Keratinocyte (primary cell): ENCODE data around the gene OR2S2. TPM values are rescaled to one million over a fixed set of nuclear protein-coding genes. Genes with fewer than 3 reads are reported as not detected.

Experiments
- DNase-seq: peaks from one replicate; pipeline ENCODE4 v3.0.0-alpha.2; 2011; ENCODE audit warnings: low read depth, missing footprints, low spot score
- FAIRE-seq: peaks from 2 replicates; lab custom pipeline; 2011; peaks lifted over from hg19 to GRCh38; lab: Jason Lieb, UNC
- H2AFZ ChIP-seq: 2 replicates; pipeline ENCODE4 v1.6.0; 2012; ENCODE audit warnings: low read length, control low read depth, inconsistent platforms; ENCODE audit not compliant: control insufficient read depth
- H3K27ac ChIP-seq: 2 replicates; pipeline ENCODE4 v1.5.1; 2011; ENCODE audit warnings: low read length; ENCODE audit not compliant: control insufficient read depth, insufficient read depth
- H3K27me3 ChIP-seq: 3 replicates; pipeline ENCODE4 v1.6.0; 2011; ENCODE audit warnings: low read length; ENCODE audit not compliant: control insufficient read depth, insufficient read depth; ENCODE audit errors: extremely low read depth
- H3K36me3 ChIP-seq, 2 experiments: 2 replicates in 1 of 2; 3 replicates in 1 of 2; pipeline ENCODE4 v1.5.1; 2011; ENCODE audit warnings: low read length in 2 of 2, mild to moderate bottlenecking in 1 of 2; ENCODE audit not compliant: control insufficient read depth in 2 of 2, insufficient read depth in 2 of 2; ENCODE audit errors: extremely low read depth in 1 of 2
- H3K4me1 ChIP-seq: 3 replicates; pipeline ENCODE4 v1.5.1; 2011; ENCODE audit warnings: low read length; ENCODE audit not compliant: control insufficient read depth, insufficient read depth; ENCODE audit errors: extremely low read depth
- H3K4me2 ChIP-seq: 3 replicates; pipeline ENCODE4 v1.6.0; 2011; ENCODE audit warnings: low read depth, low read length; ENCODE audit not compliant: control insufficient read depth, insufficient read depth; ENCODE audit errors: extremely low read depth
- H3K4me3 ChIP-seq, 3 experiments: fragments of 200-600 bp in 1 of 3; sonication (generic) in 1 of 3; 2 replicates in 2 of 3; 3 replicates in 1 of 3; pipeline ENCODE4 v1.5.1; 2011 to 2016; ENCODE audit warnings: low read length in 3 of 3, mild to moderate bottlenecking in 3 of 3, control low read depth in 2 of 3, inconsistent platforms in 1 of 3, low read depth in 1 of 3, mixed read lengths in 1 of 3, mixed run types in 1 of 3, moderate library complexity in 1 of 3; ENCODE audit not compliant: control insufficient read depth in 2 of 3, insufficient read depth in 2 of 3; ENCODE audit errors: extremely low read depth in 1 of 3
- H3K79me2 ChIP-seq: 2 replicates; pipeline ENCODE4 v1.6.0; 2012; ENCODE audit warnings: low read length; ENCODE audit not compliant: control insufficient read depth, insufficient read depth
- H3K9ac ChIP-seq: 3 replicates; pipeline ENCODE4 v1.6.0; 2011; ENCODE audit warnings: low read length; ENCODE audit not compliant: control insufficient read depth, insufficient read depth; ENCODE audit errors: extremely low read depth
- H3K9me1 ChIP-seq: 3 replicates; pipeline ENCODE4 v1.6.0; 2011; ENCODE audit warnings: low read length; ENCODE audit not compliant: control insufficient read depth, insufficient read depth; ENCODE audit errors: extremely low read depth
- H3K9me3 ChIP-seq: 2 replicates; pipeline ENCODE4 v1.5.1; 2012; ENCODE audit warnings: low read depth, low read length; ENCODE audit not compliant: control insufficient read depth
- H4K20me1 ChIP-seq: 3 replicates; pipeline ENCODE4 v1.6.0; 2011; ENCODE audit warnings: low read length; ENCODE audit not compliant: control insufficient read depth, insufficient read depth; ENCODE audit errors: extremely low read depth
- EZH2 ChIP-seq: IDR thresholded peaks from one replicate; pipeline ENCODE4 v1.6.1; 2012; ENCODE audit warnings: inconsistent platforms, mild to moderate bottlenecking, low read length, moderate library complexity
- dilution Hi-C: fragments of 300-500 bp; cut with MboI; formaldehyde crosslinking; loops from one replicate; pipeline ENCODE4 v1.7.0; 2020; ENCODE audit warnings: low sequenced_read_pairs; ENCODE audit not compliant: extremely low pct_ligation_motif_present
- polyA plus RNA-seq, 5 experiments: library from polyadenylated mRNA; depleted of rRNA in 3 of 5; stranded (reverse) in 3 of 5; stranded (forward) in 1 of 5; unstranded in 1 of 5; fragments of >200 nt; gene quantifications; 1 replicate in 1 of 5; 2 replicates in 3 of 5; 3 replicates in 1 of 5; pipeline versions ENCODE4 v1.2.1 to v1.2.3, GENCODE V29; 2011 to 2012; ENCODE audit warnings: missing spikeins in 2 of 5, low read depth in 1 of 5, low replicate concordance in 1 of 5
- TF ChIP-seq, protein P1 (sequence below), 3 experiments: IDR thresholded peaks in 1 of 3; conservative IDR thresholded peaks in 1 of 3; optimal IDR thresholded peaks in 1 of 3; 2 replicates in 2 of 3; 3 replicates in 1 of 3; pipeline versions ENCODE3 to v1.5.1; 2011; ENCODE audit warnings: low read length in 3 of 3, mild to moderate bottlenecking in 3 of 3, moderate library complexity in 2 of 3, control low read depth in 1 of 3, inconsistent platforms in 1 of 3; ENCODE audit not compliant: insufficient read depth in 2 of 3; ENCODE audit errors: extremely low read depth in 1 of 3

The OR2S2 gene
- polyA plus RNA-seq, 1 donor (not counting 4 experiments of a cell fraction or from before 2014, with no cell fraction given) = not detected

- H3K9me1 ChIP-seq = no peaks in the 10 kb centered on the region
- no peaks in the 10 kb centered on the region for H3K27me3 ChIP-seq
- no peaks in the 10 kb centered on the region for H4K20me1 ChIP-seq
- H3K4me3 ChIP-seq = no peak overlapping the region
- H2AFZ ChIP-seq = no peak overlapping the region
- H3K9ac ChIP-seq = no peak overlapping the region
- no peak overlapping the region for H3K4me2 ChIP-seq
- no peak for FAIRE-seq
- H3K36me3 ChIP-seq = no peaks in the 10 kb centered on the region
- DNase-seq = no peak
- H3K4me1 ChIP-seq = peaks cover 10% of the 10 kb centered on the region
- no peaks in the 10 kb centered on the region for H3K9me3 ChIP-seq
- H3K27ac ChIP-seq = no peak overlapping the region
- dilution Hi-C loops = no loop called here
- H3K79me2 ChIP-seq = no peaks in the 10 kb centered on the region
- no peak for TF ChIP-seq EZH2
- TF ChIP-seq, protein P1, sequence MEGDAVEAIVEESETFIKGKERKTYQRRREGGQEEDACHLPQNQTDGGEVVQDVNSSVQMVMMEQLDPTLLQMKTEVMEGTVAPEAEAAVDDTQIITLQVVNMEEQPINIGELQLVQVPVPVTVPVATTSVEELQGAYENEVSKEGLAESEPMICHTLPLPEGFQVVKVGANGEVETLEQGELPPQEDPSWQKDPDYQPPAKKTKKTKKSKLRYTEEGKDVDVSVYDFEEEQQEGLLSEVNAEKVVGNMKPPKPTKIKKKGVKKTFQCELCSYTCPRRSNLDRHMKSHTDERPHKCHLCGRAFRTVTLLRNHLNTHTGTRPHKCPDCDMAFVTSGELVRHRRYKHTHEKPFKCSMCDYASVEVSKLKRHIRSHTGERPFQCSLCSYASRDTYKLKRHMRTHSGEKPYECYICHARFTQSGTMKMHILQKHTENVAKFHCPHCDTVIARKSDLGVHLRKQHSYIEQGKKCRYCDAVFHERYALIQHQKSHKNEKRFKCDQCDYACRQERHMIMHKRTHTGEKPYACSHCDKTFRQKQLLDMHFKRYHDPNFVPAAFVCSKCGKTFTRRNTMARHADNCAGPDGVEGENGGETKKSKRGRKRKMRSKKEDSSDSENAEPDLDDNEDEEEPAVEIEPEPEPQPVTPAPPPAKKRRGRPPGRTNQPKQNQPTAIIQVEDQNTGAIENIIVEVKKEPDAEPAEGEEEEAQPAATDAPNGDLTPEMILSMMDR (optimal IDR thresholded peaks at IDR 0.05 in 1 of 3, IDR thresholded peaks at IDR 0.05 in 1 of 3, conservative IDR thresholded peaks at IDR 0.05 in 1 of 3; ENCODE audit: extremely low read depth in 1 of 3, insufficient read depth in 2 of 3, low read length in 3 of 3) = no peak
Measured at GRCh38 chr9:35928591-35929452, 29.1 kb downstream of the OR2S2 start.

DNA sequence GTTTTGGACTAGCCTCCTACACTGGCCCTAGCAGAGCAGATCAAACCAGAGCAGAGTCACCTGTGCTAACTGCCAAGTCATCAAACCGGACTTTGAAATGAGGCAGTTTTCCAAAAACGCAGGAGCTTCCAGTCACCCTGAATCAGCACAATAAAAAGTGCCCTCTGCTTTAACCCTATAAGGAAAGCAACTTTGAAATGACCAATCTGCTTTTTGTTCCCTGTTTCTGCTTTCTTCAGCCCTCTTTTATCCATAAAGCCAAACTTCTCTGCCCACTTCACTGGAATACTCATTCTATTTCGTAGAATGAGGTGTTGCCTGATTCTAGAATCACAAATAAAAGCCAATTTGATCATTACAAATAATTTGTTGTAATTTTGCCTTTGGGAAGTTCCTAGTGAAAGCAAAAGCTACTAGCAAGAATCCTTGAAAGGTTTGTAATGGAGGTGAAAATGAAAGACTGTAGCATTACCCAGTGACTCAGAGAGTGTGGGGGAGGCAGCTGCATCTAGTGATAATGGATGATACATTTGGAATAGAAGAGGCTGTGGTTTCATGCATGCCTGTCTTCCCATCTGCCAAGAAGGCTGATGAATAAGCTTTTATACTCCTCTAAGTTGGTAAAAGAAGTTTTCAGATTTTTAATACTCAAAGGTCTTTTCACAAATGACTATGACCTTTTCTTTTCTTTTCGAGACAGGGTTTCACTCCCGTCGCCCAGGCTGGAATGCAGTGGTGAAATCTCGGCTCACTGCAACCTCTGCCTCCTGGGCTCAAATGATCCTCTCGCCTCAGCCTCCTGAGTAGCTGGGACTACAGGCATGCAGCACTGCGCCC lies 33.8 kb downstream of the OR2S2 start:
- no peaks in the 10 kb centered on the region for H3K79me2 ChIP-seq
- no peak for DNase-seq
- H3K9me1 ChIP-seq = no peaks in the 10 kb centered on the region
- H3K27ac ChIP-seq = peak overlapping the region; percentile 71
- no peaks in the 10 kb centered on the region for H3K36me3 ChIP-seq
- peaks cover 15% of the 10 kb centered on the region for H3K4me1 ChIP-seq
- H3K9ac ChIP-seq = peak overlapping the region; percentile 39
- peak overlapping the region; percentile 48 for H2AFZ ChIP-seq
- dilution Hi-C loops = no loop called here
- peak; percentile 85 for FAIRE-seq
- no peaks in the 10 kb centered on the region for H4K20me1 ChIP-seq
- H3K27me3 ChIP-seq = no peaks in the 10 kb centered on the region
- TF ChIP-seq EZH2 = no peak
- TF ChIP-seq, protein P1 (optimal IDR thresholded peaks at IDR 0.05 in 1 of 3, IDR thresholded peaks at IDR 0.05 in 1 of 3, conservative IDR thresholded peaks at IDR 0.05 in 1 of 3; ENCODE audit: extremely low read depth in 1 of 3, insufficient read depth in 2 of 3, low read length in 3 of 3) = no peak
- no peaks in the 10 kb centered on the region for H3K9me3 ChIP-seq
- peak overlapping the region; percentile 29 for H3K4me2 ChIP-seq
- H3K4me3 ChIP-seq = peak overlapping the region in 2 of 3 experiments; percentile 1 to 8
